NCI-H345 treated with DMSO at 0.1 percent for 48 hours (cell line): Measurements from ENCODE around the gene HPDL.

ENCODE experiments used
- DNase-seq: peaks from one replicate; lab custom pipeline; 2025; ENCODE audit not compliant: unreplicated experiment; lab: John Stamatoyannopoulos, UW

The HPDL gene

DNA sequence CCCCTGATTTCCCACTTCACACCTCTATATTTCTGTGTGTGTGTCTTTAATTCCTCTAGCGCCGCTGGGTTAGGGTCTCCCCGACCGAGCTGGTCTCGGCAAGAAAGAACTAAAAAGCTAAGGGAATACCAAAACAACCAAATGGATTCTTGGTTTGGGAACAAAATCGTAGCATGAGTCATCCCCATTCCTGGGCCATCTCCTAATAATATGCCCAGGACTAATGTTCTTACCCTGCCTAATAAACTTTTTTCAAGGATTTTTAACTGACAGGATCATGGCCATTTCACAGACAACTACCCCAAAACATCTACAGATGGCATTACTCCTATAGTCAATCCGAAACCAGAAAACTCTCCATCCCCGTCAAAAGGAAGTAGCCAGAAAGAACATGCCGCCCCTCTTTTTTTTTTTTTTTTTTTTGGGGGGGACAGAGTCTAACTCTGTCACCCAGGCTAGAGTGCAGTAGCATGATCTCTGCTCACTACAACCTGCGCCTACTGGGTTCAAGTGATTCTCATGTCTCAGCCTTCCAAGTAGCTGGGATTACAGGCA lies 4.1 kb upstream of the HPDL start:
- DNase-seq = no peak

DNA sequence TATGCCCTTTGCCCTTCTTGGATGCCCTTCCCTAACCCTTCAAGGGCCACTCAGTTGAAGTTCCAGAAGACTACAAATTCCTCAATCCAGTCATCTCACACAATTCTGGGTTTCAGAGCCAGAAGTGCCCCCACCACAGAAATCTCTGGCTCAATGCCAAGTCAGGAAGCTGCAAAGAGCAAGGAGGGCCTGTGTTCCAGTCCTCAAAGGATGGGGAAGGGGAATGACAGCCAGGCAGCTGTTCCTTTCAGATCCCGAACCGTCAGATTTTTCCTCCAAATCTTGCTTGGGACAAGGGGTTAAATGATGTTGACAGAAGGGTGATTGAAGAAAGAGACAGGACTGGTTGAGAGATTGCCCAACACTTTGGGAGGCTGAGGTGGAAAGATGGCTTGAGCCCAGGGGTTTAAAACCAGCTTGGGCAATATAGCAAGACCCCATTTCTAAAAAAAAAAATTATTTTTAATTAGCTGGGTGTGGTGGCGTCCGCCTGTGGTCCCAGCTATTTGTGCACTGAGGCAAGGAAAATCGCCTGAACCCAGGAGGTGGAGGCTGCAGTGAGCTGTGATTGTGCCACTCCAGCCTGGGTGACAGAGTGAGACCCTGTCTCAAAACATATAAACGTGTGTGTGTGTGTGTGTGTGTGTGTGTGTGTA lies 716 bp upstream of the HPDL start:
- DNase-seq = no peak

DNA sequence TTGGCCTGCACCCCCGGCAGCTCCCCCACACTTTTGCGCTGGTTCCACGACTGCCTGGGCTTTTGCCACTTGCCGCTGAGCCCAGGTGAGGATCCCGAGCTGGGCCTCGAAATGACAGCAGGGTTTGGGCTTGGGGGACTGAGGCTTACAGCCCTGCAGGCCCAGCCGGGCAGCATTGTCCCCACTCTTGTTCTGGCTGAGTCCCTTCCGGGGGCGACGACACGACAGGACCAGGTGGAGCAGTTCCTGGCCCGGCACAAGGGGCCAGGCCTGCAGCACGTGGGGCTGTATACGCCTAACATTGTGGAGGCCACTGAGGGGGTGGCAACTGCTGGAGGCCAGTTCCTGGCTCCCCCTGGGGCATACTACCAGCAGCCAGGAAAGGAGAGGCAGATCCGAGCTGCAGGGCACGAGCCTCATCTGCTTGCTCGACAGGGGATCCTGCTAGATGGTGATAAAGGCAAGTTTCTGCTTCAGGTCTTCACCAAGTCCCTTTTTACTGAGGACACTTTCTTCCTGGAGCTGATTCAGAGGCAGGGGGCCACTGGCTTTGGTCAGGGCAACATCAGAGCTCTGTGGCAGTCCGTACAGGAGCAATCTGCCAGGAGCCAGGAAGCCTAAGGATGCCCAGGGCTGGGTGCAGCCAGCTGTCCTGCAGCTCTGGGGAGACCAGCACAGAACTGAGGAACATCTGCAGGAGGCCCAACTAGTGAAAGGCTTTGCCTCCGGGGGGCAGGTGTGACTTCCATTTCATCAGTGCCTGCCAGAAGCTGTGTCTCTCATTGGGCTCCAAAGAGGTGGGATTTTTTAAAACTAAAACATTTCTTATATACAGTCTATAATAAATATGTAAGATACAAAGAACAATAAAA lies 1.2 kb downstream of the HPDL start:
- no peak for DNase-seq

DNA sequence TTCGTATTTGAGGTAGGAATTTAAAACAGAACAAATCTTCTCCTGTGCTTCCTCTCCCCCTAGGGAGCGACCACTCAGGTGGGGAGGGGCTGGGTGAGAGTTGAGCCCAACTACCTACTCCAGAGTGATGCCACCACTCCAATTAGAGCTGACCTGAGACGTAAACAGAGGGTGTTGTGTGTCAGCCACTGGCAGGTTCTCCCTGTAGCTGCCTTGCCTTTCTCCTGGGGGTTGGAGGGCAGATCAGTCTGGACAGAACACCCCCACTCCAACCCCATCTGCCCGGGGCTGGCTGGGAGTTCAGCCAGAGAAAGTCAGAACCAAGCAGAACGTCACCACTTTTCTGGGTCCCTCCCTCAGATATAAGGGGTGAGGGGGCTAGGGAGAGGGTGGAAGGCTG lies 2.0 kb downstream of the HPDL start:
- no peak for DNase-seq

DNA sequence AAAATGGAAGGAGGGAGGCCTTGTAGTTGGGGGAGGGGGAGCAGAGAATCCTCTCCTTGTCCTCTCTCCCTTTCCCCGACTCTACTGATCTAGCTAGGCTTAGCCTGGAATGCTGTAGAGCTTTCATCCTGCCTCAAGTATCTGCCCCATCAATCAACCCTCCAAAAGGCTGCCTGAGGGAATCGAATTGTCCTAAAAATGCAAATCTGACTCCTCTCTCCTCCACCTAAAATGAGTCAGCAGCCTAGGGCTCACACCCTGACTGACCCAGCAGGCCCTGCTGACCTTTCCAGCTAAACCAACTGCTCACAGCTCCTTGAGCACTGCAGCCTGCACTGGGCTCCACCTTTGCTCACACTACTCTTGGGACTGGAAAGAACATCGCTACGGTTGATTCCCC lies 2.8 kb downstream of the HPDL start:
- no peak for DNase-seq

DNA sequence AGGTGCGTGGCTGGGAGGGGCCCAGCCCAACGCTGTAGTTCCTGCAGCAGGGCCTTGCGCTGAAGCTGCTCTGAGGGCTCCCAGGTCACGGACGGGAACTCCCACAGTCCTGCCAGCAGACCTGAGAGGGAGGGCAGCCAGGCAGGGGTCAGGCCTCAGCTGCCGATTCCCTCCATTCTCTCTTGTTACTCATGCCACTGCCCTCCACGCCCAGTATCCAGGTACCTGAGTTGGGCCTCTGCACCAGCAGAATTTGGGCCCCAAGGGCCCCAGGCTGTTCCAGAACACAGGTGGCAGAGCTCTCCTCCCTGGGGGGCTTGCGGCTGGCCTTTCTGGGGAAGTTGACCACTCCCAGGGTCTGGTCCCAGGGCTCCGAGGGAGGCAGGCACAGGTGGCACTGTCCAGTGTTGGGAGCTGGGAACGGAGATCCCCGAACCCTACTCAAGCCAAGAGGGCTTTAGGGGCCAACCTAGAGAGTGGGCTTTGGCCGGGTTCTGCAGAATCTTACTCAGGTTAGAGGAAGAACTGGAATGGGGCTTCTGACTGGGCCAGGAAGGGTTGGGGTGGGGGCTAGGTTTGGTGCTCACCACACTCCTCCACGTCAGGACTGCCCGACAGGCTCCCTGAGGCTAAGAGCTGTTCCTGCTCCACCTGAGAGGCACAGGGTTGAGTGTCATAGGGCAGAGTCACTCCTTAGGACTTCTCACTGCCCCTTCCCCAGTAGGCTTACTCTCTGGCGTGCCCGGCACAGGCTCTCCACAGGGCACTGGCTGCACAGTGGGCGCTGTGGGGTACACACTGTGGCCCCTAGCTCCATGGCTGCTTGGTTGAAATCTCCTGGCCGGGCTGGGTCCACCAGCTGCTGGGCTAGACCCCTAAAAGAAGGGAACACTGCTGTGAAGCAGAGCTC lies 5.0 kb downstream of the HPDL start:
- no peak for DNase-seq

DNA sequence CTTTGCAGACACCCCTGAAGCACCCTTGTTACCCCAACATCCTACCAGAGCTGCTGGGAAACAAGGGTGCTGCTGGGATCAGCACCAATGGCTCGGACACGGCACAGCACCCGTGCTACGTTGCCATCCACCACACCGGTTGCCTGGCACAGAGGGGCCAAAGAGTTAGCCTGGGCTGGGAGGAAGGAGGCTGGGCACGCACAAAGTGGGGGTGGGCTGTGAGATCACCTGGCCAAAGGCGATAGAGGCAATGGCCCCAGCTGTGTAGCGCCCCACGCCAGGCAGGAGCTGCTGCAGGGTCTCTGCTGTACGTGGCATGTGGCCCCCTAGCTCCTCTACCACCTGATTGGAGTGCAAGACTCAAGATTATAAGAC lies 5.6 kb downstream of the HPDL start:
- no peak for DNase-seq

DNA sequence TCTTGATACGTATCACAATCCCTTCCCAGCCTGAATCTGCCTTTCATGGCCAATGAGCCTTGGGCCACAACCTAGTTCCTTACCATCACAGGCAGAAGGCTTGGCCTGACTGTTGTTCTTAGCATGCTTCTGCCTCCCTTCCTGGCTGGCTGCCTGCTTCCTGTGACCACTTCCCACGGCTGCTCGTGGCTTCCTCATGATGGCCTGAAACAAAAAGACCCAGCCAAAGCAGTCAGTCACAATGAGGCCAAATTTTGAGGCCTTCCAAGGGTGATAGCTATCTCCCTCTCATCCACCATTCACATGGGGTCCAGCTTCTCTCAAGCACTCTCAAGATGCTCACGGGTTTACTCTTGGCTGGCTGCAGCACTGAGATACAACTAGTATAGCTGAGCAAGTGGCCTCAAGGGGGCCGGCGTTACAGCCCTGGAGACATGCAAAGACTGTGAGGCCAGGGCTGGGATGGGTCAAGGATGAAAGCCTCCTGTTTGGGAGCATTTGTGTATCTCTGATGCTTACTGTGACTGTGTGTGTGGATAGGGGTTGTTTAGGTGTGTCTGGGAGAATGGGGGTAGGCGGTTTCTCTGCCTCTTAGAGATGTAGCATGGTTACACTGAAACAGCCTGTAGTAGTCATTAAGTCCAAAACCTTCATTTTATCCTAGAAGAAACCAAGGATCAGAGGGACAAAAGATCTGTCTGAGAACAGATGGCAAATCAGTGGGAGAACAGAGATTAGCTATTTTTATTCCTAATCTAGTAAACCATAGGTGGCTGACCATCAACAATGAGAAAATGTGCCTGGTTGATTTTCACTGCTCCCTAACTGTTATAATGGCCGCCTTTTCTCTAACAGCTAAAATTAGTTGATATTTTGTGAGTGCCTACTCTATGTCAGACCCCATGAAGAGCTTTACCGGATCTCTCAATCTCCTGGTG lies 7.9 kb downstream of the HPDL start:
- DNase-seq = no peak

DNA sequence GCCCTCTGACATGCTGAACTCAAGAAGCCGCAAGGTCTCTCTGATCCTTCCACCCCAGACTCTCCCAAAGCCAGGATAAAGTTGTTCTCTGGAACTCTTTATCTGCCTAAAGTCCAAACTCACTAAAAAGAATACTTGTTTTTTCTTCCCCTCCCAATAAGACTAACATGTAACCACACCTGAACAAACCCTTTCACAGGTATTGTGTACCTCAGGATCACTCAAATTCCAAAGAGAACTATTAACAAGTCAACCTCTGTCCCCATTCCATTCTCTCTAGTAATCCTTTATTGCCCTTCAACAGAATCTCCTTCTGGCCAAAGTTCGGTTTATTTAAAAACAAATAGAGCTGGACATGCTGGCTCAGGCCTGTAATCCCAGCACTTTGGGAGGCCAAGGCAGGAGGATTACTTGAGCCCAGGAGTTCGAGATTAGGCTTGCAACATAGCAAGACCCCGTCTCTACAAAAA lies 9.2 kb downstream of the HPDL start:
- no peak for DNase-seq

DNA sequence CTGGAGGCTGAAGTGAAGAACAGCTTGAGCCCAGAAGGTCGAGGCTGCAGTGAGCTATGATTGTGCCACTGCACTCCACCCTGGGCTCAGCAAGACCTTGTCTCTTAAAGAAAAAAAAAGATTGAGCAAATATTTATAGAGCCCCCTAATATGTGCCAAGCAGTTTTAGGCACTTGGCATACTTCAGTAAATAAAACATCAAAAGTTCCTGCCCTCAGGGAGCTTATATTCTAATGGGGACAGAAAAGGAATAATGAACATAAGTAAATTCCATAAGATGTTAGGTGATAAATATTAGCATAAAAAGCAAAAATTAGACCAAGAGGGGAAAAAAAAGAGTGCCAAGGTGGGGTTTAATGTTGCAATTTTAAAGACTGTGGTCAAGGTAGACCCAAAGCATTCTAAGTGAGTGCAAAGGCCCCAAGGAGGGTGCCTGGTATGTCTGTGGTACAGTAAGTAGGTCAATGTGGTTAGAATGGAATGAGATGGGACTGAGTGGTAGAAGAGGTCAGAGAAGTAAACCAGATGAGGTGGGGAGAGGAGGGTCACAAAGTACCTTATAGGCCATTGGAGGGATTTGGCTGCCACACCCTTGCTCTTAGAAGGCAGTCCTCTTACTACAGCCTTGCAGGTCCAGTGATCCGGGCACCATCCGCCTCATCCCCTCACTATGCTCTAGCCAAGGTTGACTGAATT lies 11.1 kb downstream of the HPDL start:
- DNase-seq = no peak

DNA sequence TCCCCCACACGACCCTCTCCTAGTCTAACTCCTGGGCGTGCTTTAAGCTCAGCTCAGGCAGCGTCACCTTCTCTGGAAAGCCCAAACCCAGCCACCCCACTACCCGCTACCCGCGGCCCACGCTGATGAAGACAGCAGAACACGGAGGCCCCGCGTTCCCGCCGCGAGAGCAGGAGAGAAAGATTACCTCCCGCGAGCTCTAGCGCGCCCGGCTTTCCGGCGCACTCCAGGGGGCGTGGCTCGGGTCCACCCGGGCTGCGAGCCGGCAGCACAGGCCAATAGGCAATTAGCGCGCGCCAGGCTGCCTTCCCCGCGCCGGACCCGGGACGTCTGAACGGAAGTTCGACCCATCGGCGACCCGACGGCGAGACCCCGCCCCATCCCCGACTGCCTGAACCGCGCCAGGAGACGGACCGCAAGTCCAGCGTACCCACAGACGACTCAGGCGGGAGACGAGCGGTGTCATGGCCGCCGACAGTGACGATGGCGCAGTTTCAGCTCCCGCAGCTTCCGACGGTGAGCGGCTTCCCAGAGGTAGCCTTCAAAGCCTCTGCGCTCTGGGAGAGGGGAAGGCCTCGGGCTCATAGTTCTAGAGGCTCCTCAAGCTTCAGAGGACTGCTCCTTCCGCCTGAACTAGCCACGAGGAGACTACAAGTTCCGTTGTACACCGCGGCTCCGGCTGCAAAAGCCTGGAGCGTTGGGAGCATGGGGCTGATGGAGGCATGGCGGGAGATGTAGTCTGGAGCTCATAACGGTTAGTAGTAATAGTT lies 13.3 kb downstream of the HPDL start, which contains the start of the genes MUTYH and TOE1:
TSS of gene MUTYH (minus strand) at position 652 of the 770 bp plus-strand sequence. CDS start 5,935 bp downstream, outside the sequence.
TSS of gene TOE1 (plus strand) at position 382 of the 770 bp plus-strand sequence. CDS start at position 465, 83 bp downstream.
- DNase-seq = peak; percentile 85

DNA sequence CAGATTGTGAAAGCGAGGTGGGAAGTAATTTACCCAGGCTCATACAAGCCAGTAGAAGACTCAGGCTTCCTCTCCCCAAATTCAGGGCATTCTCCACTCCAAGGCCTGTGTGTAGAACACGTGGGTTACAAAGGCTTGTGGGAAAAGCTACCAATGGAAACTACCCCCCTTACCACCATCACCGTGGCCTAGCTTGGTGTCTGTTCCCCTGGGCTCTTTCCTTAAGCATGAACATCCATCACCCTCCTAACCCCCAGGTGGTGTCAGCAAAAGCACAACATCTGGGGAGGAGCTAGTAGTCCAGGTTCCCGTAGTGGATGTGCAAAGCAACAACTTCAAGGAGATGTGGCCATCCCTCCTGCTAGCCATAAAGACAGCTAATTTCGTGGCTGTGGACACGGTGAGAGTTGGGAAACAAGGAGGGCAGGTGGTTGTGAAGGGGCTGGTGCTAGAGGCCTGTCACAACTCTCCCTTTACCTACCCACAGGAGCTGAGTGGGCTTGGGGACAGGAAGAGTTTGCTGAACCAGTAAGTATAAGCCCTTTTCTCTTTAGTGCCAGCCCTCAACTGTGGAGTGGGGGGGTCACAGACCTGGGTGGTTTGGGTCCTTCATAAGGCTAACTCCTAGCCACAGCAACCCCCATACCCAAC lies 14.2 kb downstream of the HPDL start:
- no peak for DNase-seq

DNA sequence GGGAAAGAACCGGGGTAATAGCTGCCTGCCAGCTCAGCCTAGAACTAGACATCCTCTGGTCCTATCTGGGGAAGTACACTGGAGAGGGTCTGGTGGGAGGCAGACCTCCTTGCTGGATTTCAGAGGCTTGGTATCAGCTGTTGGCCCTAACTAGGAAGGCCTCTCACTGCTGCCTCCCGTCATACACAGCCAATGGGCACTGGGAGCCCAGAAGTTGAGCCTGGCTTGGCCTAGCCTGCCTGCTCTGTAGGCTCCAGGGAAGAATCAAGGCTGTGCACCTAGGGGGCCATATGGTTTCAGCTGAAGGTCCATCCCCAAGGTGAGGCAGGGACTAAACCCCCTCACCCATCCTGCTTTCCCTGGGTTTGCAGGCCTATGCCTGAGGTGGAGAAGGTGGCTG lies 17.8 kb downstream of the HPDL start:
- DNase-seq = no peak

DNA sequence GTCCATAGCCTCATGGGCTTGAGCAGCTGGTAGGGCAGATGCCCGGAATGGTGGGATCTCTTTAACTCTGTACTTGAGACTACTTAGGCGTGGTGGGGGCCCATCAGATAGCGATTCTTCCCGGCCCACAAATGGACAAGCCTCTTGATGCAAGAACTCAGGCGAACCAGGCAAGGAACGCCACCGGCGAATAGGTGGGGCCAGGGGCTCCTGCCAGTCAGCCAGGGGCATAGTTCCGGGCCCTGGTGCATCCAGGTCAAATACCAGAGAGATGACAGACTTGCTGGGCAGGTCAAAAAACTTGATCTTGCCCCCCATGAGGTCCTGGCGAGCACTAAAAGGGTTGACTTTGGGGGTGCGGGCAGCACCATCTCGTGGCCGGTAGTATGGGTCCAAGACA lies 18.3 kb downstream of the HPDL start:
- DNase-seq = no peak

DNA sequence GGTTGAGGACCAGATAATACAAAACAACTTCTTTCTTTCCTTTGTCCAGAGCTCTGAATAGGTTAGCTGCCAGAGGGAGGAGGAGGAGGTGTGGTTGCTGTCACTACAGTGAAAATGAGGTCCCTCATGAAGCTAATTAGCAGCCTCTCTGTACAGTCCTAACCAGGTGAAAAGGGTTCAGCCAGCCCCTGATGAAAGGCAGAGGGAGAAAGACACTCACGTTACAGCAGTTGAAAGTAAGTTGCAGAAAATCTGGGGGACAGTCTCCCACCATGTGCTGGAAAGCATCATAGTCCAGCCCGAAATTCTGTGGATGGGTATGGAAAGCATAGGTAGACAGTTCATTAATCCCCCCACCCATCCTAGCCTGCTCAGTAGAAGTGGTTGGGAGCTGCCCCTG lies 19.8 kb downstream of the HPDL start:
- no peak for DNase-seq

DNA sequence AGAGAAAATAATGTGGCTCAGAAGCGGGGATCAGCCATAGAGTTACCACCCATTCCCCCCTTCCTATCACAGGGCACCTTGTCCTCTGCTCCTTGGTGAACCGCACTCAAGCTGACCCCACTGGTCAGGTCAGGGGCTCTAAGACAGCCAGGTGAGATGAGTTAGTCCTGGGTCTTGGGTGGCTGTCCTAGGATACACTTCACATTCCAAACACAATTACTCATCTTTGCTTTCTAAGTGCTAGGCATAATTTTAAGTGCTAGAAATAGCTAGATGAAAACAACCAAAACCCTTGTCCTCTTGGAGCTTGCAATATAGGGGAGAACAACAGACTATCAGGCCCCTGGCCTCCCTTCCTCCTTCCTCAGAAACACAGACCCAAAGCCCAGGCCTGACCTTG lies 21.3 kb downstream of the HPDL start:
- DNase-seq = no peak

DNA sequence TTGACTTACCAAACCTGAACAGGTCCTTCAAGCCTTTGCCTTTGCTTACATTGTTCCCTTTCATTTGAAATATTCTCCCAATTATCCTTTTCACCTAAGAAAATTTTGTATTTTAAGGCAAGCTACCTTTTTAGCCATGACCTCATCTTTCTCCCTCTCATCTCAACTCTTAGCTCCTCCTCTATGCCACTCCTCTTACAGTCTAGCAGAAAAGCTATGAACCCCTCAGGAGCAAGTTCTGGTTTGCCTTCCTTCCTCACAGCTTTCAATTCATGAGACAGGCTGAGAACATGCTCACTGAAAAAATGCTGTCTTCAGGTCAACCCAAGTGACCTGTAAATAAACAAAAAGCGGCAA lies 21.9 kb downstream of the HPDL start:
- no peak for DNase-seq
